Measurements from ENCODE around the gene MAN1C1.

The MAN1C1 gene

GRCh38 chr1:25780318-25781129 is 163.9 kb downstream of the MAN1C1 start:
- no peak for DNase-seq (ENCODE audit: low read depth, low spot score)

- no peak for DNase-seq (ENCODE audit: low read depth, low spot score)
Observed at GRCh38 chr1:25781130-25781433, 164.5 kb downstream of the MAN1C1 start.

GRCh38 chr1:25782608-25783201 is 166.1 kb downstream of the MAN1C1 start:
- no peak for DNase-seq (ENCODE audit: low read depth, low spot score)

- DNase-seq (ENCODE audit: low read depth, low spot score), result no peak
Observed at GRCh38 chr1:25784575-25785051, 168.0 kb downstream of the MAN1C1 start.

GRCh38 chr1:25785333-25786067 is 168.9 kb downstream of the MAN1C1 start:
- no peak for DNase-seq (ENCODE audit: low read depth, low spot score)

GRCh38 chr1:25786887-25787759 is 170.5 kb downstream of the MAN1C1 start:
- no peak for DNase-seq (ENCODE audit: low read depth, low spot score)

GRCh38 chr1:25787760-25788166 is 171.2 kb downstream of the MAN1C1 start:
- DNase-seq (ENCODE audit: low read depth, low spot score), result no peak

GRCh38 chr1:25790472-25790871 is 173.9 kb downstream of the MAN1C1 start:
- no peak for DNase-seq (ENCODE audit: low read depth, low spot score)

GRCh38 chr1:25792115-25792514 is 175.5 kb downstream of the MAN1C1 start:
- no peak for DNase-seq (ENCODE audit: low read depth, low spot score)

- DNase-seq (ENCODE audit: low read depth, low spot score), result no peak
Observed at GRCh38 chr1:25793585-25794170, 177.1 kb downstream of the MAN1C1 start.

- DNase-seq (ENCODE audit: low read depth, low spot score), result no peak
Observed at GRCh38 chr1:25794325-25794724, 177.7 kb downstream of the MAN1C1 start.

- no peak for DNase-seq (ENCODE audit: low read depth, low spot score)
Observed at GRCh38 chr1:25795211-25795610, 178.6 kb downstream of the MAN1C1 start.

- no peak for DNase-seq (ENCODE audit: low read depth, low spot score)
Observed at GRCh38 chr1:25795946-25796810, 179.6 kb downstream of the MAN1C1 start.

- peak; percentile 58 for DNase-seq (ENCODE audit: low read depth, low spot score)
Observed at GRCh38 chr1:25796811-25797458, 180.3 kb downstream of the MAN1C1 start.

GRCh38 chr1:25797939-25798338 is 181.3 kb downstream of the MAN1C1 start:
- no peak for DNase-seq (ENCODE audit: low read depth, low spot score)

GRCh38 chr1:25798666-25799351 is 182.2 kb downstream of the MAN1C1 start:
- DNase-seq (ENCODE audit: low read depth, low spot score), result no peak

- no peak for DNase-seq (ENCODE audit: low read depth, low spot score)
Observed at GRCh38 chr1:25799352-25799934, 182.9 kb downstream of the MAN1C1 start.

- no peak for DNase-seq (ENCODE audit: low read depth, low spot score)
Observed at GRCh38 chr1:25799935-25800702, 183.5 kb downstream of the MAN1C1 start, which contains the start of gene SELENON. Gene SELENON, plus strand, starts transcription at chr1:25800193. Its CDS starts 38 bp downstream, at chr1:25800231.

Data from smooth muscle cell of the brain vasculature (primary cell).